ENCODE measurements around the gene SLC30A4.
"Not testable (repeated sequence)": the region's sequence is repeated elsewhere in the genome, so short reads cannot be mapped to it uniquely, and the experiment has no call there.

Gene SLC30A4

GRCh38 chr15:45522328-45523165 lies at the start of gene SLC30A4:
SLC30A4 (minus strand) TSS chr15:45522755; CDS start chr15:45522354, 401 bp downstream.
- peak; percentile 81 for DNase-seq

DNA sequence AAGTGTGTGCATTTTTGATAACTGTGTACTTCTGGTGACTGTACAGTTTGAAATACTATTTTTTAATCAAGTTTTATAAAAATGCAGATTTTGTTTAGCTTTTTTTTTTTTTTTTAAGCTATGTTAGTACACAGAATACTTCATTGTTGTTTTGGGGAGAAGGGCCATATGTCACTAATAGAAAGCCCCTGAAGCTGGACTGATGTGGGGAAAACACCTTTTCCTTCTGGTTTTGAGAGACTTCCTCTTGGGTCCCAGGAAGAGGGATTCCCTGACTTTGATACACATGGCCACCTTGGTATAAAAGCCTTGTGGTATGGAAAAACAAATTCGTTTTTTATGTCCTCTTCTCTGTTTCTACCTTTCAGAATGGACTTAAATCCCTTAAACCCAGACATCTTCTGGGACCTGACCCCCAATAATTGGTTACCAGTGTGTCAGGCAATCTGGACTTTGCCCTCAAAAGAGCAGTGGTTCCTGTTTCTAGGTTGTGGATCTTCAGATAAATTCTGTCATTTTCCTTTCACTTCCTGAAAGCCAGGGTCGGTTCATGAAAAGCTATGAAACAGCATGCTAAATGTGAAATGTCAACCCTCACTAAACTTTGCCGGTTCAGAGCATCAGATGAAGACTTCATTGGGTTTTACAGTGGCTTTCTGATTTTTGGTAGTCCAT lies 33.5 kb upstream of the SLC30A4 start:
- DNase-seq = no peak

DNA sequence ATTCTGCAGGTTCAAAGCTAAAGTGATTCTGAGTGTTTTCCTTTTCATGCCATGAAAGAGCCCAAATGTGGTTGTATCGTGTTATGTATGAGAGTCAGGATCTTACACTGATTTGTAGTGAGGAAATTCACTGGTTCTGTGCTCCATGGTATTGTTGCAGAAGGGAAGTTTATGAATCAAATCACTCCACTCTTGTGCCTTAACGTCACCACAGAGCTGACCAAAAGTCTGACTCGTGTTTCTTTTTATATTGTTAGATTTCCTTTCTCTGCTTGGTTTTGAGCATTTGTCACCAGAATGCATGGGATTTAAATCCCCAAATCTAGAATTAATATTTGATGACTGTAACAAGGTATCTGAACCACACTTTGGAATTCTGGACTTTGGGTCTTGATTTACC lies 29.1 kb upstream of the SLC30A4 start:
- no peak for DNase-seq

GRCh38 chr15:45550436-45550835 lies 27.9 kb upstream of the SLC30A4 start:
- no peak for DNase-seq

DNA sequence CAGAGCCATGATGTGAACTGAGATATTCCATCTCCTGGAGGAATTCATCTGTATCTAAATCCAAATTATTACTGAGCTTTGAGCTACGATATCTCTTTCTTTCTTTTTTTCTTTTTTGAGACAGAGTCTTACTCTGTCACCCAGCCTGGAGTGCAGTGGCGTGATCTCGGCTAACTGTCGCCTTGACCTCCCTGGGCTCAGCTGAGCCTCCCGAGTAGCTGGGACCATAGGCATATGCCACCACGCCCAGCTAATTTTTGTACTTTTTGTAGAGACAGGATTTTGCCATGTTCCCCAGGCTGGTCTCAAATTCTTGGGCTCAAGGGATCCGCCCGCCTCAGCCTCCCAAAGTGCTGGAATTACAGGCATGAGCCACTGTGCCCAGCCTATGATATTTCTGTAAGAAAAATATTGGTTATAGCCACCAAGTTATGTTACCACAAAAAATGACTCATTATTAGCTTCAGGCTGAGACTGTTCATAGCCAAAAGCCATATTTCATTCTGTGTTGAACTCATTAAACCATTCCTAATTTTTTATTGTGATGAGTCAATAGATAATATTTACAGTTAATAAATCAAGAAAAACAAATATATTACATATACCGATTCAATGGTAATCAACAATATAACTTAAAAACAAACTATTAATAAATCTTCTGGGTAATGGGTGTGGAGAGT lies 27.1 kb upstream of the SLC30A4 start:
- DNase-seq = no peak

DNA sequence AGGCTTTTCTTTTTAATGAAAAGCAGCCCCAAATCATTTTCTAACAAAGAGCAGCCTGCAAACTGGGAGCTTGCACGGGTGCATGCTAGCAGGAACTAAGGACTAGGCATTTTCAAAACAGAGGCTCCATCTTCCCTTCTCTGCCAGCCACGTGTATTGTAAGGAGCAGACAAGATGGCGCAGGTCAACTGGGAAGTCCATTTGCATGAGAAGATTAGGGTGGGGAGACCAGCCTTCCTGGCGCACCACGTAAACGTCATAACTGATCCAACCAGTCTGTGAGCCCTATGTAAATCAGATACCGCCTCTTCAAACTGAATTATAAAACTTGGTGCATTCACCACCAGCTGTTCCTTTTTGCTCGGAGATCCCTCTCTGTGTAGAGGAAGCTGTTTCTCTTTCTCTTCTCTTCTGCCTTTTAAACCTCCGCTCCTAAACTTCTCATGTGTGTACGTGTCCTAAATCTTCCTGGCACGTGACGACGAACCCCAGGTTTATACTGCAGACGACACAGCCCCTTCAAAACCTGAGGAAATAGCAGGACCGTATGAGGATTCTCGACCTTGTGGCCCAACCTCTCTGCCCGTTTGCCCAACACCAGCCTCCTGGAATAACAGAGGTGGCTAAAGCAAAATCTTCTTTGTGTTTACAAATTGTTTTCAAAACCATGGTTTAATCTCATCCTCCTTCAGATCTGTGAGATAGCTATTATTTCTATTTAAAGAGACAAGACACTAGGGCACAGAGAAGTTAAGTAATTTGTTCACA lies 26.4 kb upstream of the SLC30A4 start:
- DNase-seq = no peak

DNA sequence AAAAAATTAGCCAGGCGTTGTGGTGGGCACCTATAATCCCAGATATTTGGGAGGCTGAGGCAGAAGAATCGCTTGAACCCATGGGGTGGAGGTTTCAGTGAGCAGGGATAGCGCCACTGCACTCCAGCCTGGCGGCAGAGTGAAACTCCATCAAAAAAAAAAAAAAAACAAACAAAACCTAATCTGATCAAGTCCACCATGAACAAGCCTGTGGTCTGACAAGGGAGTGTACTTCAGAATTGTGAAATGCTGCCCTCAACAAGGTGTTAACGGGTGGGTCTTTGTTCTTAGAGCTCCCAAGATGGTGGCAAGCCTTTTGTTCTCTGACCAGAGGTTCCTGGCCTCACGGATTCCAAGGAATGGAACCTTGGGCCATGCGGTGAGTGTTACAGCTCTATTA lies 24.2 kb upstream of the SLC30A4 start:
- DNase-seq = no peak

DNA sequence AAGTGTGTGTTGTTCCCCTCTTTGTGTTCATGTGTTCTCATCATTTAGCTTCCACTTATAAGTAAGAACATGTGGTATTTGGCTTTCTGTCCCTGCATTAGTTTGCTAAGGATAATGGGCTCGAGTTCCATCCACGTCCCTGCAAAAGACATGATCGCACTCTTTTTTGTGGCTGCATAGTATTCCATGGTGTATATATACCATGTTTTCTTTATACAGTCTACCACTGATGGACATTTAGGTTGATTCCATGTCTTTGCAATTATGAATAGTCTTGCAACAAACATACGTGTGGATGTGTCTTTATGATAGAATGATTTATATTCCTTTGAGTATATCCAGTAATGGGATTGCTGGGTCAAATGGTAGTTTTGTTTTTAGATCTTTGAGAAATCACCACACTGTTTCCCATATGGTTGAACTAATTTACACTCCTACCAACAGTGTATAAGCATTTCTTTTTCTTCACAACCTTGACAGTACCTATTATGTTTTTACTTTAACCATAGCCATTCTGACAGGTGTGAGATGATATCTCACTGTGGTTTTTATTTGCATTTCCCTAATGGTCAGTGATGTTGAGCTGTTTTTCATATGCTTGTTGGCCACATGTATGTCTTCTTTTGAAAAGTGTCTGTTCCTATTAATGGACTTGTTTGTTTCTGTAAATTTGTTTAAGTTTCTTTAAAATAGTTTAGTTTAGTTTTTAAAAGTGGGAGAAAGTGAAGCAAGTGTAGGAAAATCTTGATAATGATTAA lies 21.9 kb upstream of the SLC30A4 start:
- DNase-seq = no peak

DNA sequence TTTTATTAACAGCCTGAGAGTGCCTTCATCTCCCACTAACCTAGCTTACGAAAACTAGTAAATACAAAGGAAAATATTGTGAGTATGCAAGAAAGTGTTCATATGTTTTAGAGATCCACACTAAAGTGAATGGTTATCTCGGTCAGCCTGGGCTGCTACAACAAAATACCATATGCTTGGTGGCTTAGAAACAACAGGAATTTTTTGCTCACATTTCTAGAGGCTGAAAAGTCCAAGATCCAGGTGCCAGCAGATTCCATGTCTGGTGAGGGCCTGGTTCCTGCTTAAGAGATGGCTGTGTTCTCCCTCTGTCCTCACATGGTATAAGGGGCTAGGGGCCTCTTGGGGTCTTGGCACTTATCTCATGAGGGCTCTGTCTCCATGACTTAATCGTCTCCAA lies 20.5 kb upstream of the SLC30A4 start:
- DNase-seq = no peak

- DNase-seq = no peak
Measured at GRCh38 chr15:45540531-45540930, 18.0 kb upstream of the SLC30A4 start.

GRCh38 chr15:45539680-45540079 lies 17.1 kb upstream of the SLC30A4 start:
- no peak for DNase-seq

DNA sequence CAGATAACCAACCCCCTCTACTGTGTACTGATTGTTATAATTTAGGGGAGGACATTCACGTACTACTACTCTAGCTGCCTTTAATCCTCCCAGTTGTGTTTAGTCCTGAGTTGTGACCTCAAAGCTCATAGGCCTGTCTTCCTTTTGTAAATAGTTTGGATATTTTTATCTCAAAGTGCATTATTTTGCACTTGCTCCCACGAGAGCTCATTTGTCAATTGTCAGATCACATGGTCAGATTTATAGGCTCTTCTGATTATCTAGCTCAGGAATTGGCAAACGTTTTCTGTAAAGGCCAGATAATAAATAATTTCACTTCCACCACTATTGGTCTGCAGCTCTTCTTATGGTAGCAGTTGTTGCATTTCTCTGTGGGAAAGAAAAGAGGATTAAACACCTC lies 14.4 kb upstream of the SLC30A4 start:
- DNase-seq = no peak

- no peak for DNase-seq
Measured at GRCh38 chr15:45535486-45536042, 13.0 kb upstream of the SLC30A4 start.

GRCh38 chr15:45534821-45535220 lies 12.3 kb upstream of the SLC30A4 start:
- DNase-seq = no peak

GRCh38 chr15:45532892-45533291 lies 10.3 kb upstream of the SLC30A4 start:
- not testable (repeated sequence) for DNase-seq

- DNase-seq = no peak
Measured at GRCh38 chr15:45529613-45530012, 7.1 kb upstream of the SLC30A4 start.

- DNase-seq = peak; percentile 8
Measured at GRCh38 chr15:45527086-45527485, 4.5 kb upstream of the SLC30A4 start.

DNA sequence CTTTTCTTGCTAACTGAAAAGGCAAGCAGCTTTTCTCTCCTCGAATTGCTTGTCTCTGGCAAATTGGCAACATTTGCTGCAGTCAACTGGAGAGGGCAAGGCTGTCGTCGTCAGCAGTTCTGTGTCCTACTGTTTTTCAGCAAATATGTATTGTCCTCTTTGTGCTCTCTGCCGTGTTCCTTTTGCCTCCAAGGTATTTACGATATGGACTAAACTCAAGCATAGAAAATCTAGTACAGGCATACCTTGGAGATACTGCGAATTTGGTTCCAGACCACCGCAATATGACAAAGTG lies 558 bp upstream of the SLC30A4 start:
- no peak for DNase-seq

DNA sequence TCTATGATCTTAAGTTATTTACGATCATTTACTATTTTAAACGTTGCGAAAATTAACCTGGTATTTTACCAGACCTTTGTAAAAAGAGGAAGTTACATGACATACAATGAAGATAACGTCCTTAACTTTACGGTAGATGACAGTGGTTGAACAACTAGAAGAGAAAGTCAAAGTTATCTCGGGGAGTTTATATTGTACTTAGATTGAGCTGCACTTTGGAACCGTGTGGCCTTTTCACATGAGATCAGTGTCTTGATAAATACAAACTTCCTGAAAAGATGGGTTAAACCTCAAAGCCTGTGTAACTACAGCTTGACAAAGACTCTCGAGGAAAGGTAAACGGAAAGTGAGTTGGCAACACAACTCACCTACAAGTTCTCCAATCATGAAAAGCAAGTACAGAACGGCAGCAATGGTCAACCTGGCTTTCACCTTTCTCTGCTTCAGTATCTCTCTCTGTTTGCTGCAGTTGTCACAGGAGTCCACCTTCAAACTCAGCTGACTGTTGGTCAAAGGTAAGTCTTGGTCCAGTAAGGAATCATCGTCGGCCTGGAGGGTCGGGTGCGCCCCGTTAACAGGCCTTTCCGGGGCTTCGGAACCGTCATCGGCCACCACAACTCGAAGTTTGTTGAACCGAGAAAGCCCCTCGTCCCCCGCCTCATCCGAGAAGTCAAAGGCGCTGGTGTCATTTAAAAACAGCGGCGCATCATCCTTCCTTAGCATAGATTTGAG lies 793 bp downstream of the SLC30A4 start:
- DNase-seq = no peak

DNA sequence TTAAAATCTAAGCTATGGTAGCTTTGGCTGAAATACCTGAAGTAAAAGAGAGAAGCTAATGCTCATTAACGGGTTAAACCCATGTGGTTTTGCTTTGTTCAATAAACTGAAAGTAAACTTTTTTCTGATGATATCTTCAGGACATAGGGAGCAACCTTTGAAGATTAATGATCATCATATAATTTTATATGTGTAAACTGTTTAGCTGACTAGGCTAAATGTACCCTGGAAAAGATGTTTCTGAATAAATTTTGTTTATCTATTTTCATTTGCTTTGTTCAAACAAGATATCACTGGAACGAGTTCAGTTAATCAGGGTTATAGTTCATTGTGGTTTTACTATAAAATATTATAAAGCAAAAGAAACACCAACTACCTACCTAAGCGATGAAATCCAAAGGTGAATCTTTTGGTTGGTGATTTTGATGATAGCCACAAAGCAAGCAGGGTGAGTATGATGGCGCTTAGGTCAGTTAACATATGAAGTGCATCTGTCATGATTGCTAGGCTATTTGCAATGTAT lies 11.7 kb downstream of the SLC30A4 start:
- no peak for DNase-seq

DNA sequence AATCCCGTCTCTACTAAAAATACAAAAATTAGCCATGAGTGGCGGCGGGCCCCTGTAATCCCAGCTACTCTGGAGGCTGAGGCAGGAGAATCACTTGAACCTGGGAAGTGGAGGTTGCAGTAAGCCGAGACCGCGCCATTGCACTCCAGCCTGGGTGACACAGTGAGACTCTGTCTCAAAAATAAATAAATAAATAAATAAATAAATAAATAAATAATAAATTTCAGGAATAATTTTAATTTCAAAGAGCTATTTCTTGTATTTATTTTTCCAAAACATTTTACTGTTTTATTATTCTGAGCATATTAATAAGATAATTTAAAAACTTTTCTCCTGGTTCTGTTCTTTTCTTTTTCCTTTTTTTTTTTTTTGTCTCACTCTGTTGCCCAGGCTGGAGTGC lies 15.4 kb downstream of the SLC30A4 start:
- not testable (repeated sequence) for DNase-seq
